Progenitor cell of endocrine pancreas (in vitro differentiated cells): Measurements from ENCODE around the gene TANC1. TPM values are rescaled to one million over a fixed set of nuclear protein-coding genes. Genes with fewer than 3 reads are reported as not detected.

ENCODE experiments used
- DNase-seq: peaks from one replicate; pipeline ENCODE4 v3.0.0; 2021; ENCODE audit warnings: low spot score; ENCODE audit not compliant: unreplicated experiment
- H3K27ac Mint-ChIP-seq: 2 replicates; pipeline ENCODE4 v1.8.0; 2021; ENCODE audit warnings: mild to moderate bottlenecking, moderate library complexity, mixed read lengths
- H3K27me3 Mint-ChIP-seq: 2 replicates; pipeline ENCODE4 v1.8.0; 2021; ENCODE audit warnings: mixed read lengths
- H3K36me3 Mint-ChIP-seq: 2 replicates; pipeline ENCODE4 v1.8.0; 2022; ENCODE audit warnings: mixed read lengths; ENCODE audit not compliant: insufficient read depth
- H3K4me1 Mint-ChIP-seq: 2 replicates; pipeline ENCODE4 v1.8.0; 2021; ENCODE audit warnings: low read depth, mixed read lengths
- H3K4me3 Mint-ChIP-seq: 2 replicates; pipeline ENCODE4 v1.8.0; 2021; ENCODE audit warnings: low read depth, mild to moderate bottlenecking, moderate library complexity, mixed read lengths
- H3K9me3 Mint-ChIP-seq: 2 replicates; pipeline ENCODE4 v1.8.0; 2021; ENCODE audit warnings: low read depth, mixed read lengths
- CTCF ChIP-seq: fragments of 200-600 bp; sonication (generic); IDR thresholded peaks from one replicate; pipeline ENCODE4 v1.5.0; 2021; ENCODE audit warnings: antibody characterized with exemption, mild to moderate bottlenecking; ENCODE audit not compliant: unreplicated experiment
- total RNA-seq: library from RNA; stranded (reverse); gene quantifications from 2 replicates; pipeline ENCODE4 v1.2.1, GENCODE V29; 2021

The TANC1 gene
- total RNA-seq, 1 donor from 2014 or later = 29.8 TPM

GRCh38 chr2:159152128-159152778 lies 183.8 kb downstream of the TANC1 start:
- no peaks in the 10 kb centered on the region for H3K9me3 Mint-ChIP-seq
- peak overlapping the region; percentile 55 for H3K27ac Mint-ChIP-seq
- DNase-seq = no peak
- TF ChIP-seq CTCF = no peak
- peaks cover 6% of the 10 kb centered on the region for H3K36me3 Mint-ChIP-seq
- H3K27me3 Mint-ChIP-seq = no peaks in the 10 kb centered on the region
- peaks cover 35% of the 10 kb centered on the region for H3K4me1 Mint-ChIP-seq
- H3K4me3 Mint-ChIP-seq = no peak overlapping the region

GRCh38 chr2:159153063-159153462 lies 184.6 kb downstream of the TANC1 start:
- DNase-seq = no peak
- no peak for TF ChIP-seq CTCF
- Mint-ChIP-seq H3K36me3 (peaks cover 6% of the 10 kb centered on the region), H3K27ac (no peak overlapping the region), H3K9me3 (no peaks in the 10 kb centered on the region), H3K4me3 (no peak overlapping the region), H3K4me1 (peaks cover 37% of the 10 kb centered on the region), H3K27me3 (no peaks in the 10 kb centered on the region)

- TF ChIP-seq CTCF = no peak
- no peak overlapping the region for H3K27ac Mint-ChIP-seq
- peaks cover 37% of the 10 kb centered on the region for H3K4me1 Mint-ChIP-seq
- H3K36me3 Mint-ChIP-seq = peaks cover 7% of the 10 kb centered on the region
- H3K27me3 Mint-ChIP-seq = no peaks in the 10 kb centered on the region
- H3K9me3 Mint-ChIP-seq = no peaks in the 10 kb centered on the region
- H3K4me3 Mint-ChIP-seq = no peak overlapping the region
- no peak for DNase-seq
Measured at GRCh38 chr2:159153463-159153862, 185.0 kb downstream of the TANC1 start.

- Mint-ChIP-seq H3K4me1 (peaks cover 37% of the 10 kb centered on the region), H3K9me3 (no peaks in the 10 kb centered on the region), H3K36me3 (peaks cover 8% of the 10 kb centered on the region), H3K27me3 (no peaks in the 10 kb centered on the region), H3K4me3 (no peak overlapping the region), H3K27ac (no peak overlapping the region)
- TF ChIP-seq CTCF = no peak
- no peak for DNase-seq
Measured at GRCh38 chr2:159153951-159154350, 185.5 kb downstream of the TANC1 start.

DNA sequence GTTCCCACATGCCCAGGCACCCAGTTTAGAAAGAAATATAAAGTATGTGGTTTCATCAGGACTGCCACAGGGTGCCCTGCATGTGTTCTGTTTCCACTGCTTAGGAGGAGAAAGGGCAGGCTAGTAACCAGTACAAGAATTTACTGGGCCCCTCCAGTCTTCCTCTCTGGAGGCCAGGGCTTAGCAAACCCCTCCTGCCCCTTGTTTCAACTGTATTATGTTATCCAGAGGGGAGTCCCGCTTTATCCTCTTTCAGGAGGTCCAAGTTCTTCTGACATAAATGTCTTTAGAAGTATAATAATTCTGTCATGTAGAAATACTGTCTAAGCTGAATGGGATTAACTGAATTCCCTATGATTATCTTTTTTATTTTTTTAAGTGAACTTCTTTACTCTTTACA lies 185.9 kb downstream of the TANC1 start:
- TF ChIP-seq CTCF = no peak
- Mint-ChIP-seq H3K36me3 (peaks cover 8% of the 10 kb centered on the region), H3K27me3 (no peaks in the 10 kb centered on the region), H3K4me3 (no peak overlapping the region), H3K27ac (no peak overlapping the region), H3K9me3 (no peaks in the 10 kb centered on the region), H3K4me1 (peaks cover 37% of the 10 kb centered on the region)
- no peak for DNase-seq
